HEK293 (cell line): ENCODE data around the gene PPP2R5E.

ENCODE experiments used
- CTCF ChIA-PET: fragments of 350-600 bp; formaldehyde crosslinking; extraction: SDS; loops from one replicate; lab custom pipeline; 2021; ENCODE audit warnings: antibody characterized with exemption; lab: Yijun Ruan, JAX
- POLR2A ChIA-PET: fragments of 300-600 bp; formaldehyde crosslinking; extraction: SDS; loops from one replicate; lab custom pipeline; 2020; ENCODE audit warnings: antibody characterized with exemption, inconsistent platforms; lab: Yijun Ruan, JAX
- H3K27ac ChIP-seq: fragments of 200-500 bp; sonication (Bioruptor generic); 2 replicates; pipeline ENCODE4 v1.5.1; 2014; ENCODE audit warnings: low read depth, low read length, control low read depth, inconsistent platforms; ENCODE audit errors: extremely low read depth
- H3K36me3 ChIP-seq, 2 experiments: fragments of 200-500 bp in 1 of 2; sonication (Bioruptor generic) in 1 of 2; 1 replicate in 1 of 2; 2 replicates in 1 of 2; pipeline ENCODE4 v1.5.1; 2014 to 2017; ENCODE audit warnings: inconsistent platforms in 2 of 2, low read length in 2 of 2; ENCODE audit not compliant: control insufficient read depth in 2 of 2, insufficient read depth in 1 of 2
- H3K4me1 ChIP-seq: fragments of 200-500 bp; sonication (Bioruptor generic); 2 replicates; pipeline ENCODE4 v1.5.1; 2014; ENCODE audit warnings: mild to moderate bottlenecking, low read length, inconsistent platforms; ENCODE audit not compliant: control insufficient read depth, insufficient read depth
- H3K4me3 ChIP-seq: 2 replicates; pipeline ENCODE4 v1.5.1; 2011; ENCODE audit warnings: low read depth, mild to moderate bottlenecking, control low read depth, low read length, moderate library complexity
- H3K9me3 ChIP-seq: fragments of 200-500 bp; sonication (Bioruptor generic); 2 replicates; pipeline ENCODE4 v1.5.1; 2014; ENCODE audit warnings: low read depth, low read length, inconsistent platforms; ENCODE audit not compliant: control insufficient read depth, insufficient read depth
- GFI1B ChIP-seq: fragments of 450-650 bp; formaldehyde crosslinking; IDR thresholded peaks from 2 replicates; pipeline ENCODE4 v1.5.1; 2016; ENCODE audit warnings: missing biosample characterization, missing genetic modification characterization
- KLF10 ChIP-seq: fragments of 450-650 bp; IDR thresholded peaks from 2 replicates; pipeline ENCODE4 v1.5.1; 2018; ENCODE audit warnings: missing biosample characterization, mild to moderate bottlenecking, missing genetic modification characterization
- KLF16 ChIP-seq: fragments of 450-650 bp; formaldehyde crosslinking; IDR thresholded peaks from 2 replicates; pipeline ENCODE4 v1.5.1; 2017; ENCODE audit warnings: missing biosample characterization, missing genetic modification characterization
- REPIN1 ChIP-seq: fragments of 450-650 bp; formaldehyde crosslinking; IDR thresholded peaks from 2 replicates; pipeline ENCODE4 v1.5.1; 2017; ENCODE audit warnings: missing biosample characterization, missing genetic modification characterization, low read depth
- ZNF112 ChIP-seq: fragments of 450-650 bp; formaldehyde crosslinking; IDR thresholded peaks from 2 replicates; pipeline ENCODE4 v1.5.0; 2017; ENCODE audit warnings: missing biosample characterization, missing genetic modification characterization
- ZNF174 ChIP-seq: fragments of 450-650 bp; formaldehyde crosslinking; IDR thresholded peaks from 2 replicates; pipeline ENCODE4 v1.5.0; 2017; ENCODE audit warnings: missing biosample characterization, mild to moderate bottlenecking, missing genetic modification characterization
- ZNF2 ChIP-seq: fragments of 450-650 bp; formaldehyde crosslinking; IDR thresholded peaks from 2 replicates; pipeline ENCODE4 v1.5.1; 2016; ENCODE audit warnings: missing biosample characterization, missing genetic modification characterization
- ZNF335 ChIP-seq: fragments of 450-650 bp; formaldehyde crosslinking; conservative IDR thresholded peaks from 2 replicates; pipeline ENCODE4 v1.5.1; 2016; ENCODE audit warnings: missing biosample characterization, missing genetic modification characterization
- ZNF394 ChIP-seq: fragments of 450-650 bp; formaldehyde crosslinking; IDR thresholded peaks from 2 replicates; pipeline ENCODE4 v1.5.1; 2016; ENCODE audit warnings: missing biosample characterization, missing genetic modification characterization, mild to moderate bottlenecking, moderate library complexity, borderline replicate concordance
- ZNF558 ChIP-seq: fragments of 450-650 bp; formaldehyde crosslinking; IDR thresholded peaks from 2 replicates; pipeline ENCODE4 v1.5.1; 2016; ENCODE audit warnings: missing biosample characterization, missing genetic modification characterization
- ZNF664 ChIP-seq: fragments of 450-650 bp; formaldehyde crosslinking; IDR thresholded peaks from 2 replicates; pipeline ENCODE4 v1.5.1; 2016; ENCODE audit warnings: missing biosample characterization, missing genetic modification characterization
- ZNF830 ChIP-seq: fragments of 450-650 bp; IDR thresholded peaks from 2 replicates; pipeline ENCODE4 v1.5.0; 2018; ENCODE audit warnings: missing biosample characterization, missing genetic modification characterization, low read depth, mild to moderate bottlenecking, moderate library complexity
- ZSCAN30 ChIP-seq: fragments of 450-650 bp; IDR thresholded peaks from 2 replicates; pipeline ENCODE4 v1.5.1; 2018; ENCODE audit warnings: missing biosample characterization, mild to moderate bottlenecking, missing genetic modification characterization, moderate library complexity
- TF ChIP-seq, protein P1 (sequence below): fragments of 450-650 bp; formaldehyde crosslinking; IDR thresholded peaks from 2 replicates; pipeline ENCODE4 v1.5.1; 2016; ENCODE audit warnings: missing biosample characterization, missing genetic modification characterization, borderline replicate concordance
- TF ChIP-seq, protein P2 (sequence below): fragments of 450-650 bp; formaldehyde crosslinking; IDR thresholded peaks from 2 replicates; pipeline ENCODE4 v1.5.1; 2017; ENCODE audit warnings: missing biosample characterization, missing genetic modification characterization
- TF ChIP-seq, protein P3 (sequence below): fragments of 450-650 bp; formaldehyde crosslinking; IDR thresholded peaks from 2 replicates; pipeline ENCODE4 v1.5.1; 2016; ENCODE audit warnings: missing biosample characterization, missing genetic modification characterization
- TF ChIP-seq, protein P4 (sequence below): fragments of 450-650 bp; formaldehyde crosslinking; IDR thresholded peaks from 2 replicates; pipeline ENCODE4 v1.5.1; 2017; ENCODE audit warnings: missing biosample characterization, missing genetic modification characterization
- TF ChIP-seq, protein P5 (sequence below): fragments of 450-650 bp; formaldehyde crosslinking; IDR thresholded peaks from 2 replicates; pipeline ENCODE4 v1.5.1; 2016; ENCODE audit warnings: missing biosample characterization, missing genetic modification characterization
- TF ChIP-seq, protein P6 (sequence below): fragments of 450-650 bp; formaldehyde crosslinking; IDR thresholded peaks from 2 replicates; pipeline ENCODE4 v1.5.1; 2016; ENCODE audit warnings: missing biosample characterization, missing genetic modification characterization
- TF ChIP-seq, protein P7 (sequence below): IDR thresholded peaks from 2 replicates; pipeline ENCODE4 v1.6.1; 2011; ENCODE audit warnings: mild to moderate bottlenecking, low read depth, low read length, borderline replicate concordance

Gene PPP2R5E

DNA sequence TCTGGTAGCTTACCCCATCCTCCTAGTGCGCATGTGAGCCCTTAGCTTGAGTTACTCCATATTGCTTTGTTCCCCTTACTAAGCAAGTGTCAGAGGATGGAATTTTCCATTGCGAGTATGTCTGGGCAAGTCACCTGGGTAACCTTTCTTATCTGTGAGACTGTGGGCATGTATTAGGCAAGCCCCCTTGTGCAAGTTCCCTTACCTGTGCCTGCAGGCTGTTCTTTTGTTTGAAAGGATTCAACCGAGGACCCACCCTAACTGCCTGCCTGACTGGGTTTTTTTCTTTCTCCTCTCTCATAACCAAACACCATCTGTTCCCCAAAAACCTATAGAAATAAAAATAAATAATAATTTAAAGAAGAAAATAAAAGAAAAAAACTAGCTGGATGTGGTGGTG is 22.3 kb upstream of the PPP2R5E start:
- CTCF ChIA-PET = no interaction called here
- Histone ChIP-seq H3K27ac (no peak overlapping the region), H3K4me3 (no peak overlapping the region), H3K4me1 (peaks cover 5% of the 10 kb centered on the region), H3K36me3 (no peaks in the 10 kb centered on the region), H3K9me3 (no peaks in the 10 kb centered on the region)
- no peak for TF ChIP-seq ZNF2 (tag by site-specific recombination)
- TF ChIP-seq, protein P1, sequence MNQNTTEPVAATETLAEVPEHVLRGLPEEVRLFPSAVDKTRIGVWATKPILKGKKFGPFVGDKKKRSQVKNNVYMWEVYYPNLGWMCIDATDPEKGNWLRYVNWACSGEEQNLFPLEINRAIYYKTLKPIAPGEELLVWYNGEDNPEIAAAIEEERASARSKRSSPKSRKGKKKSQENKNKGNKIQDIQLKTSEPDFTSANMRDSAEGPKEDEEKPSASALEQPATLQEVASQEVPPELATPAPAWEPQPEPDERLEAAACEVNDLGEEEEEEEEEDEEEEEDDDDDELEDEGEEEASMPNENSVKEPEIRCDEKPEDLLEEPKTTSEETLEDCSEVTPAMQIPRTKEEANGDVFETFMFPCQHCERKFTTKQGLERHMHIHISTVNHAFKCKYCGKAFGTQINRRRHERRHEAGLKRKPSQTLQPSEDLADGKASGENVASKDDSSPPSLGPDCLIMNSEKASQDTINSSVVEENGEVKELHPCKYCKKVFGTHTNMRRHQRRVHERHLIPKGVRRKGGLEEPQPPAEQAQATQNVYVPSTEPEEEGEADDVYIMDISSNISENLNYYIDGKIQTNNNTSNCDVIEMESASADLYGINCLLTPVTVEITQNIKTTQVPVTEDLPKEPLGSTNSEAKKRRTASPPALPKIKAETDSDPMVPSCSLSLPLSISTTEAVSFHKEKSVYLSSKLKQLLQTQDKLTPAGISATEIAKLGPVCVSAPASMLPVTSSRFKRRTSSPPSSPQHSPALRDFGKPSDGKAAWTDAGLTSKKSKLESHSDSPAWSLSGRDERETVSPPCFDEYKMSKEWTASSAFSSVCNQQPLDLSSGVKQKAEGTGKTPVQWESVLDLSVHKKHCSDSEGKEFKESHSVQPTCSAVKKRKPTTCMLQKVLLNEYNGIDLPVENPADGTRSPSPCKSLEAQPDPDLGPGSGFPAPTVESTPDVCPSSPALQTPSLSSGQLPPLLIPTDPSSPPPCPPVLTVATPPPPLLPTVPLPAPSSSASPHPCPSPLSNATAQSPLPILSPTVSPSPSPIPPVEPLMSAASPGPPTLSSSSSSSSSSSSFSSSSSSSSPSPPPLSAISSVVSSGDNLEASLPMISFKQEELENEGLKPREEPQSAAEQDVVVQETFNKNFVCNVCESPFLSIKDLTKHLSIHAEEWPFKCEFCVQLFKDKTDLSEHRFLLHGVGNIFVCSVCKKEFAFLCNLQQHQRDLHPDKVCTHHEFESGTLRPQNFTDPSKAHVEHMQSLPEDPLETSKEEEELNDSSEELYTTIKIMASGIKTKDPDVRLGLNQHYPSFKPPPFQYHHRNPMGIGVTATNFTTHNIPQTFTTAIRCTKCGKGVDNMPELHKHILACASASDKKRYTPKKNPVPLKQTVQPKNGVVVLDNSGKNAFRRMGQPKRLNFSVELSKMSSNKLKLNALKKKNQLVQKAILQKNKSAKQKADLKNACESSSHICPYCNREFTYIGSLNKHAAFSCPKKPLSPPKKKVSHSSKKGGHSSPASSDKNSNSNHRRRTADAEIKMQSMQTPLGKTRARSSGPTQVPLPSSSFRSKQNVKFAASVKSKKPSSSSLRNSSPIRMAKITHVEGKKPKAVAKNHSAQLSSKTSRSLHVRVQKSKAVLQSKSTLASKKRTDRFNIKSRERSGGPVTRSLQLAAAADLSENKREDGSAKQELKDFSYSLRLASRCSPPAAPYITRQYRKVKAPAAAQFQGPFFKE = no peak
- TF ChIP-seq ZNF174 (tag by site-specific recombination) = no peak
- TF ChIP-seq ZNF830 (tag by site-specific recombination) = no peak
- TF ChIP-seq ZSCAN30 (tag by site-specific recombination) = no peak
- TF ChIP-seq KLF10 (tag by site-specific recombination) = no peak
- TF ChIP-seq, protein P2, sequence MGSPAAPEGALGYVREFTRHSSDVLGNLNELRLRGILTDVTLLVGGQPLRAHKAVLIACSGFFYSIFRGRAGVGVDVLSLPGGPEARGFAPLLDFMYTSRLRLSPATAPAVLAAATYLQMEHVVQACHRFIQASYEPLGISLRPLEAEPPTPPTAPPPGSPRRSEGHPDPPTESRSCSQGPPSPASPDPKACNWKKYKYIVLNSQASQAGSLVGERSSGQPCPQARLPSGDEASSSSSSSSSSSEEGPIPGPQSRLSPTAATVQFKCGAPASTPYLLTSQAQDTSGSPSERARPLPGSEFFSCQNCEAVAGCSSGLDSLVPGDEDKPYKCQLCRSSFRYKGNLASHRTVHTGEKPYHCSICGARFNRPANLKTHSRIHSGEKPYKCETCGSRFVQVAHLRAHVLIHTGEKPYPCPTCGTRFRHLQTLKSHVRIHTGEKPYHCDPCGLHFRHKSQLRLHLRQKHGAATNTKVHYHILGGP (tag by site-specific recombination) = no peak
- no peak for TF ChIP-seq ZNF558
- TF ChIP-seq, protein P3, sequence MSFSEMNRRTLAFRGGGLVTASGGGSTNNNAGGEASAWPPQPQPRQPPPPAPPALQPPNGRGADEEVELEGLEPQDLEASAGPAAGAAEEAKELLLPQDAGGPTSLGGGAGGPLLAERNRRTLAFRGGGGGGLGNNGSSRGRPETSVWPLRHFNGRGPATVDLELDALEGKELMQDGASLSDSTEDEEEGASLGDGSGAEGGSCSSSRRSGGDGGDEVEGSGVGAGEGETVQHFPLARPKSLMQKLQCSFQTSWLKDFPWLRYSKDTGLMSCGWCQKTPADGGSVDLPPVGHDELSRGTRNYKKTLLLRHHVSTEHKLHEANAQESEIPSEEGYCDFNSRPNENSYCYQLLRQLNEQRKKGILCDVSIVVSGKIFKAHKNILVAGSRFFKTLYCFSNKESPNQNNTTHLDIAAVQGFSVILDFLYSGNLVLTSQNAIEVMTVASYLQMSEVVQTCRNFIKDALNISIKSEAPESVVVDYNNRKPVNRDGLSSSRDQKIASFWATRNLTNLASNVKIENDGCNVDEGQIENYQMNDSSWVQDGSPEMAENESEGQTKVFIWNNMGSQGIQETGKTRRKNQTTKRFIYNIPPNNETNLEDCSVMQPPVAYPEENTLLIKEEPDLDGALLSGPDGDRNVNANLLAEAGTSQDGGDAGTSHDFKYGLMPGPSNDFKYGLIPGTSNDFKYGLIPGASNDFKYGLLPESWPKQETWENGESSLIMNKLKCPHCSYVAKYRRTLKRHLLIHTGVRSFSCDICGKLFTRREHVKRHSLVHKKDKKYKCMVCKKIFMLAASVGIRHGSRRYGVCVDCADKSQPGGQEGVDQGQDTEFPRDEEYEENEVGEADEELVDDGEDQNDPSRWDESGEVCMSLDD (tag by site-specific recombination) = no peak
- TF ChIP-seq, protein P4, sequence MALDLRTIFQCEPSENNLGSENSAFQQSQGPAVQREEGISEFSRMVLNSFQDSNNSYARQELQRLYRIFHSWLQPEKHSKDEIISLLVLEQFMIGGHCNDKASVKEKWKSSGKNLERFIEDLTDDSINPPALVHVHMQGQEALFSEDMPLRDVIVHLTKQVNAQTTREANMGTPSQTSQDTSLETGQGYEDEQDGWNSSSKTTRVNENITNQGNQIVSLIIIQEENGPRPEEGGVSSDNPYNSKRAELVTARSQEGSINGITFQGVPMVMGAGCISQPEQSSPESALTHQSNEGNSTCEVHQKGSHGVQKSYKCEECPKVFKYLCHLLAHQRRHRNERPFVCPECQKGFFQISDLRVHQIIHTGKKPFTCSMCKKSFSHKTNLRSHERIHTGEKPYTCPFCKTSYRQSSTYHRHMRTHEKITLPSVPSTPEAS = no peak
- TF ChIP-seq, protein P5, sequence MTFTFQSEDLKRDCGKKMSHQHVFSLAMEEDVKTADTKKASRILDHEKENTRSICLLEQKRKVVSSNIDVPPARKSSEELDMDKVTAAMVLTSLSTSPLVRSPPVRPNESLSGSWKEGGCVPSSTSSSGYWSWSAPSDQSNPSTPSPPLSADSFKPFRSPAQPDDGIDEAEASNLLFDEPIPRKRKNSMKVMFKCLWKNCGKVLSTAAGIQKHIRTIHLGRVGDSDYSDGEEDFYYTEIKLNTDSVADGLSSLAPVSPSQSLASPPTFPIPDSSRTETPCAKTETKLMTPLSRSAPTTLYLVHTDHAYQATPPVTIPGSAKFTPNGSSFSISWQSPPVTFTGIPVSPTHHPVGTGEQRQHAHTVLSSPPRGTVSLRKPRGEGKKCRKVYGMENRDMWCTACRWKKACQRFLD (tag by site-specific recombination) = no peak
- no peak for TF ChIP-seq ZNF664 (tag by site-specific recombination)
- no peak for TF ChIP-seq REPIN1 (tag by site-specific recombination)
- no peak for TF ChIP-seq ZNF335 (tag by site-specific recombination)
- no peak for TF ChIP-seq KLF16 (tag by site-specific recombination)
- no peak for TF ChIP-seq ZNF394 (tag by site-specific recombination)
- TF ChIP-seq GFI1B (tag by site-specific recombination) = no peak
- TF ChIP-seq, protein P6, sequence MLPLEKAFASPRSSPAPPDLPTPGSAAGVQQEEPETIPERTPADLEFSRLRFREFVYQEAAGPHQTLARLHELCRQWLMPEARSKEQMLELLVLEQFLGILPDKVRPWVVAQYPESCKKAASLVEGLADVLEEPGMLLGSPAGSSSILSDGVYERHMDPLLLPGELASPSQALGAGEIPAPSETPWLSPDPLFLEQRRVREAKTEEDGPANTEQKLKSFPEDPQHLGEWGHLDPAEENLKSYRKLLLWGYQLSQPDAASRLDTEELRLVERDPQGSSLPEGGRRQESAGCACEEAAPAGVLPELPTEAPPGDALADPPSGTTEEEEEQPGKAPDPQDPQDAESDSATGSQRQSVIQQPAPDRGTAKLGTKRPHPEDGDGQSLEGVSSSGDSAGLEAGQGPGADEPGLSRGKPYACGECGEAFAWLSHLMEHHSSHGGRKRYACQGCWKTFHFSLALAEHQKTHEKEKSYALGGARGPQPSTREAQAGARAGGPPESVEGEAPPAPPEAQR (tag by site-specific recombination) = no peak
- no peak for TF ChIP-seq ZNF112 (tag by site-specific recombination)
- TF ChIP-seq, protein P7, sequence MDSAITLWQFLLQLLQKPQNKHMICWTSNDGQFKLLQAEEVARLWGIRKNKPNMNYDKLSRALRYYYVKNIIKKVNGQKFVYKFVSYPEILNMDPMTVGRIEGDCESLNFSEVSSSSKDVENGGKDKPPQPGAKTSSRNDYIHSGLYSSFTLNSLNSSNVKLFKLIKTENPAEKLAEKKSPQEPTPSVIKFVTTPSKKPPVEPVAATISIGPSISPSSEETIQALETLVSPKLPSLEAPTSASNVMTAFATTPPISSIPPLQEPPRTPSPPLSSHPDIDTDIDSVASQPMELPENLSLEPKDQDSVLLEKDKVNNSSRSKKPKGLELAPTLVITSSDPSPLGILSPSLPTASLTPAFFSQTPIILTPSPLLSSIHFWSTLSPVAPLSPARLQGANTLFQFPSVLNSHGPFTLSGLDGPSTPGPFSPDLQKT = no peak
- POLR2A ChIA-PET = no interaction called here
